Panc1 (cell line): ENCODE results near the gene LRFN2. TPM values are rescaled to one million over a fixed set of nuclear protein-coding genes. Genes with fewer than 3 reads are reported as not detected.

ENCODE experiments used
- ATAC-seq: fragments of 200-7000 bp; cut with Tn5 transposase; 2 replicates; pipeline ENCODE4 v1.9.1; 2020; ENCODE audit warnings: mild to moderate bottlenecking, moderate library complexity
- BruUV-seq: library from RNA; stranded (reverse); fragments of 400-500 nt; replicated peaks from 2 replicates; lab custom pipeline; 2021; lab: Mats Ljungman, UMichigan
- CTCF ChIA-PET: fragments of 300-600 bp; sonication (Branson Sonifier 250); formaldehyde crosslinking; loops from one replicate; lab custom pipeline; 2022; ENCODE audit warnings: antibody characterized with exemption; lab: Charles Lee
- POLR2A ChIA-PET: fragments of 300-600 bp; sonication (Branson Sonifier 250); formaldehyde crosslinking; loops from one replicate; lab custom pipeline; 2022; ENCODE audit warnings: antibody characterized with exemption; lab: Charles Lee
- DNase-seq: peaks from one replicate; pipeline ENCODE4 v3.0.0-alpha.2; 2010; ENCODE audit warnings: low read depth, low spot score
- H3K27ac ChIP-seq: 2 replicates; pipeline ENCODE4 v1.5.1; 2011; ENCODE audit warnings: mild to moderate bottlenecking, low read length, inconsistent platforms
- H3K27me3 ChIP-seq: fragments of 200-500 bp; sonication (Bioruptor generic); 2 replicates; pipeline ENCODE4 v1.6.0; 2014; ENCODE audit warnings: low read length, inconsistent platforms; ENCODE audit not compliant: control insufficient read depth, insufficient read depth
- H3K36me3 ChIP-seq: fragments of 200-500 bp; sonication (Bioruptor generic); 2 replicates; pipeline ENCODE4 v1.5.1; 2014; ENCODE audit warnings: inconsistent platforms, mild to moderate bottlenecking, low read length, moderate library complexity; ENCODE audit not compliant: control insufficient read depth, insufficient read depth
- H3K4me1 ChIP-seq: 2 replicates; pipeline ENCODE4 v1.5.1; 2011; ENCODE audit warnings: inconsistent platforms, mild to moderate bottlenecking, low read length, moderate library complexity; ENCODE audit not compliant: control insufficient read depth, insufficient read depth
- H3K4me3 ChIP-seq, 2 experiments: 2 replicates each; pipeline ENCODE4 v1.5.1; 2011 to 2012; ENCODE audit warnings: low read depth in 2 of 2, low read length in 2 of 2, mild to moderate bottlenecking in 2 of 2, inconsistent platforms in 1 of 2, moderate library complexity in 1 of 2
- H3K9me3 ChIP-seq: fragments of 200-500 bp; sonication (Bioruptor generic); 2 replicates; pipeline ENCODE4 v1.5.1; 2014; ENCODE audit warnings: low read depth, mild to moderate bottlenecking, inconsistent platforms, low read length, moderate library complexity; ENCODE audit not compliant: control insufficient read depth, insufficient read depth
- POLR2AphosphoS5 ChIP-seq: IDR thresholded peaks from 2 replicates; pipeline ENCODE4 v1.6.1; 2012; ENCODE audit warnings: mild to moderate bottlenecking, low read depth, low read length, moderate library complexity
- SIN3A ChIP-seq: IDR thresholded peaks from 2 replicates; pipeline ENCODE4 v1.6.1; 2012; ENCODE audit warnings: low read depth, mild to moderate bottlenecking, low read length, moderate library complexity, borderline replicate concordance; ENCODE audit not compliant: insufficient read depth
- TCF7L2 ChIP-seq: IDR thresholded peaks from 2 replicates; pipeline ENCODE4 v1.6.1; 2011; ENCODE audit warnings: mild to moderate bottlenecking, low read depth, low read length, inconsistent platforms
- in situ Hi-C: cut with HindIII; loops from 2 replicates; pipeline ENCODE4 v1.10.0; 2016; ENCODE audit warnings: low sequenced_read_pairs, low pct_unique_long_range_greater_than_20kb
- intact Hi-C: fragments of 100-400 bp; cut with micrococcal nuclease; formaldehyde crosslinking; loops from one replicate; pipeline ENCODE4 v1.10.0; 2022; ENCODE audit not compliant: unreplicated experiment
- total RNA-seq: library from RNA; stranded (reverse); gene quantifications from one replicate; pipeline ENCODE4 v1.2.1, GENCODE V29; 2021; ENCODE audit not compliant: unreplicated experiment
- TF ChIP-seq, protein P1 (sequence below), 2 experiments: IDR thresholded peaks; 2 replicates each; pipeline ENCODE4 v1.6.1; 2011 to 2012; ENCODE audit warnings: low read depth in 2 of 2, control low read depth in 1 of 2, low read length in 1 of 2, mild to moderate bottlenecking in 1 of 2, moderate library complexity in 1 of 2; ENCODE audit not compliant: insufficient read depth in 1 of 2
- TF ChIP-seq, protein P2 (sequence below): fragments of 450-650 bp; IDR thresholded peaks from 2 replicates; pipeline ENCODE4 v1.5.1; 2017; ENCODE audit warnings: mild to moderate bottlenecking

LRFN2 gene
- total RNA-seq, 1 experiment from 2014 or later: 0.05 TPM

DNA sequence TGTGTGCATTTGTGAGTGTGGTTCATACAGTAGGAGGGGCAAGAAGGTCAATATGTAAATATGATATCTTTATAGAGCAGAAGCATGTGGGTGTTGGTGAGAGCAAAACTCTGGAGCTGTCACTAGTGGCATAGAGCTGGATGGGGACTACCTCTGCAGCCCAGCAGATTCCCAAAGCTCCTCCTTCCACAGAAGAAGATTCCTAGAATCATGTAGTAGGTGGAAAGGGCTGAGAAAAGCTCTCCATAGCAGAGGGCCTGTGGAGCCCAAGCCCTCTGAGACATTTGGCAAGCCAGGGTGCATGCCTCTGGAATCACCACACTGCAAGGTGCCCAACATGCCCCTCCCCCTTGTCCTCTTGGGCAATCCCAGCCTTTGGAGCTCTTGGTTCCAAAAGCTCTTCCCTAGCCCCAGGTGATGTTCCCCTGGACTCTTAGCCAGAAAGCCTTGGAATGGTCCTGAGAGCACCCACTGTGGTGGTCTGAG is 233.2 kb downstream of the LRFN2 start:
- in situ Hi-C loops (no loop called here), intact Hi-C loops (no loop called here)
- no peak for ATAC-seq
- H3K27ac ChIP-seq: no peak overlapping the region
- no TSS peak for BruUV-seq
- CTCF ChIA-PET: interaction anchor here (0.6 kb wide), 1 partner anchor 13 kb away, joined by 6 read pairs; no protein-coding TSS in a partner anchor
- TF ChIP-seq TCF7L2: no peak
- no peak for TF ChIP-seq POLR2AphosphoS5
- TF ChIP-seq, protein P1, sequence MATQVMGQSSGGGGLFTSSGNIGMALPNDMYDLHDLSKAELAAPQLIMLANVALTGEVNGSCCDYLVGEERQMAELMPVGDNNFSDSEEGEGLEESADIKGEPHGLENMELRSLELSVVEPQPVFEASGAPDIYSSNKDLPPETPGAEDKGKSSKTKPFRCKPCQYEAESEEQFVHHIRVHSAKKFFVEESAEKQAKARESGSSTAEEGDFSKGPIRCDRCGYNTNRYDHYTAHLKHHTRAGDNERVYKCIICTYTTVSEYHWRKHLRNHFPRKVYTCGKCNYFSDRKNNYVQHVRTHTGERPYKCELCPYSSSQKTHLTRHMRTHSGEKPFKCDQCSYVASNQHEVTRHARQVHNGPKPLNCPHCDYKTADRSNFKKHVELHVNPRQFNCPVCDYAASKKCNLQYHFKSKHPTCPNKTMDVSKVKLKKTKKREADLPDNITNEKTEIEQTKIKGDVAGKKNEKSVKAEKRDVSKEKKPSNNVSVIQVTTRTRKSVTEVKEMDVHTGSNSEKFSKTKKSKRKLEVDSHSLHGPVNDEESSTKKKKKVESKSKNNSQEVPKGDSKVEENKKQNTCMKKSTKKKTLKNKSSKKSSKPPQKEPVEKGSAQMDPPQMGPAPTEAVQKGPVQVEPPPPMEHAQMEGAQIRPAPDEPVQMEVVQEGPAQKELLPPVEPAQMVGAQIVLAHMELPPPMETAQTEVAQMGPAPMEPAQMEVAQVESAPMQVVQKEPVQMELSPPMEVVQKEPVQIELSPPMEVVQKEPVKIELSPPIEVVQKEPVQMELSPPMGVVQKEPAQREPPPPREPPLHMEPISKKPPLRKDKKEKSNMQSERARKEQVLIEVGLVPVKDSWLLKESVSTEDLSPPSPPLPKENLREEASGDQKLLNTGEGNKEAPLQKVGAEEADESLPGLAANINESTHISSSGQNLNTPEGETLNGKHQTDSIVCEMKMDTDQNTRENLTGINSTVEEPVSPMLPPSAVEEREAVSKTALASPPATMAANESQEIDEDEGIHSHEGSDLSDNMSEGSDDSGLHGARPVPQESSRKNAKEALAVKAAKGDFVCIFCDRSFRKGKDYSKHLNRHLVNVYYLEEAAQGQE (IDR thresholded peaks at IDR 0.05; ENCODE audit: insufficient read depth in 1 of 2, low read depth in 2 of 2, low read length in 1 of 2): no peak
- no peak for TF ChIP-seq SIN3A
- TF ChIP-seq, protein P2, sequence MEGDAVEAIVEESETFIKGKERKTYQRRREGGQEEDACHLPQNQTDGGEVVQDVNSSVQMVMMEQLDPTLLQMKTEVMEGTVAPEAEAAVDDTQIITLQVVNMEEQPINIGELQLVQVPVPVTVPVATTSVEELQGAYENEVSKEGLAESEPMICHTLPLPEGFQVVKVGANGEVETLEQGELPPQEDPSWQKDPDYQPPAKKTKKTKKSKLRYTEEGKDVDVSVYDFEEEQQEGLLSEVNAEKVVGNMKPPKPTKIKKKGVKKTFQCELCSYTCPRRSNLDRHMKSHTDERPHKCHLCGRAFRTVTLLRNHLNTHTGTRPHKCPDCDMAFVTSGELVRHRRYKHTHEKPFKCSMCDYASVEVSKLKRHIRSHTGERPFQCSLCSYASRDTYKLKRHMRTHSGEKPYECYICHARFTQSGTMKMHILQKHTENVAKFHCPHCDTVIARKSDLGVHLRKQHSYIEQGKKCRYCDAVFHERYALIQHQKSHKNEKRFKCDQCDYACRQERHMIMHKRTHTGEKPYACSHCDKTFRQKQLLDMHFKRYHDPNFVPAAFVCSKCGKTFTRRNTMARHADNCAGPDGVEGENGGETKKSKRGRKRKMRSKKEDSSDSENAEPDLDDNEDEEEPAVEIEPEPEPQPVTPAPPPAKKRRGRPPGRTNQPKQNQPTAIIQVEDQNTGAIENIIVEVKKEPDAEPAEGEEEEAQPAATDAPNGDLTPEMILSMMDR: no peak
- H3K4me3 ChIP-seq: no peak overlapping the region
- no peaks in the 10 kb centered on the region for H3K36me3 ChIP-seq
- no peaks in the 10 kb centered on the region for H3K4me1 ChIP-seq
- POLR2A ChIA-PET: no interaction called here
- no peak for DNase-seq
- H3K9me3 ChIP-seq: no peaks in the 10 kb centered on the region
- H3K27me3 ChIP-seq: peaks cover 3% of the 10 kb centered on the region

DNA sequence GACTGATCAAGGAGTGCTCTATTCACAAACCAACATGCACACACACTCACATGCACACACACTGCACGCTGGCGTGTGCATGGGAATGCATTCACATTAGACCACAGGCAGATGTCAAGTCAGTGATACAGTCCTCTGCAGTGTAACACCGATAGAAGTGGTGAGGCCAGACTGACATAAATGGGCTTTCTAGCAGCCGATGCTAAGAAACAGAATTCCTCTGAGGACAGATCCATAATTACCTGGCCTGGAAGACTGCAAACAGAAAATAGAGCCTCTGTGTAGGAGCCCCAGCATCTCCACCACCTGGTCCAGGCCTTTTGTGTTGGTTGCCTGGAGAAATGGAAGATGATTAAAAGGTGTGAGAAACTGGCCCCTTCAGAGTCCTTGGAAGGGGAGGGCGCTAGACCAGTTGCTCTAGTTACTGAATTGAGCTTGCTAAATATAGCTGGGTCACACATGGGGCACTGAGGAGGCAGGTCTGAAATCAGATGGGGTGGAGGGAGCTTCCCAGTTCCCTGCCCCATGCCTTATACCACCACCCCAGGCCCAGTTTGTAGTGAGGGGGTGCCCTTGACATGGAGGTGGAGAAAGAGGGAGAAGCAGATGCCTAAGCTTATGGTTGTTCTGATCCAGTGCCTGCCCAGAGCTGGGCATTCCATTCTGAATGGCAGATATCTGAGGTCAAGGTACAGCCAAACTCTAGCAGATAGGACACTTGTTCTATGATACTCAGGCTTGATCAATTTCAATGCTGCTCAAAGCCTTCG is 233.8 kb downstream of the LRFN2 start:
- BruUV-seq: no TSS peak
- DNase-seq: no peak
- CTCF ChIA-PET: no interaction called here
- POLR2A ChIA-PET: no interaction called here
- Histone ChIP-seq H3K4me3 (no peak overlapping the region), H3K9me3 (no peaks in the 10 kb centered on the region), H3K4me1 (no peaks in the 10 kb centered on the region), H3K27ac (no peak overlapping the region), H3K27me3 (peaks cover 3% of the 10 kb centered on the region), H3K36me3 (no peaks in the 10 kb centered on the region)
- intact Hi-C loops (no loop called here), in situ Hi-C loops (no loop called here)
- ATAC-seq: no peak
- TF ChIP-seq SIN3A (no peak), POLR2AphosphoS5 (no peak), TCF7L2 (no peak)
- TF ChIP-seq, protein P2: no peak
- TF ChIP-seq, protein P1 (IDR thresholded peaks at IDR 0.05; ENCODE audit: insufficient read depth in 1 of 2, low read depth in 2 of 2, low read length in 1 of 2): no peak
